ENCODE data around the gene CHMP6. TPM values are rescaled to one million over a fixed set of nuclear protein-coding genes. Genes with fewer than 3 reads are reported as not detected.

Gene CHMP6
- total and polyA plus RNA-seq, 9 of the 15 experiments (the other 6 are each of a cell fraction or from before 2014, with no cell fraction given): 0.25 to 30.4 (median 13.4) TPM

- TF ChIP-seq RERE (CRISPR knock-in tag; IDR thresholded peaks at IDR 0.05; ENCODE audit: borderline replicate concordance): no peak
- peak; percentile 47; the same call in 1 of the 2 replicates for TF ChIP-seq JUND (IDR thresholded peaks at IDR 0.05; ENCODE audit: borderline replicate concordance, low read depth, low read length)
- peak; percentile 70; the same call in 2 of the 3 replicates for TF ChIP-seq JUND (tag; IDR thresholded peaks at IDR 0.05; ENCODE audit: borderline replicate concordance, low read depth, low read length)
- TF ChIP-seq ZNF609 (CRISPR knock-in tag; IDR thresholded peaks at IDR 0.05; ENCODE audit: borderline replicate concordance): no peak
- no peak for TF ChIP-seq EWSR1 (IDR thresholded peaks at IDR 0.05; ENCODE audit: borderline replicate concordance, low read depth, partially characterized antibody)
- TF ChIP-seq KLF13 (tag; IDR thresholded peaks at IDR 0.05; ENCODE audit: borderline replicate concordance, low read depth): no peak
- TF ChIP-seq SOX6 (IDR thresholded peaks at IDR 0.05): peak; percentile 79
- TF ChIP-seq DIDO1 (tag; IDR thresholded peaks at IDR 0.05; ENCODE audit: low read depth): no peak
- no peak for TF ChIP-seq ZNF3 (CRISPR knock-in tag; IDR thresholded peaks at IDR 0.05)
- peak; percentile 84 for TF ChIP-seq POLR2B (IDR thresholded peaks at IDR 0.05; ENCODE audit: low read depth, partially characterized antibody)
- no peak for TF ChIP-seq ZC3H8 (IDR thresholded peaks at IDR 0.05)
- TF ChIP-seq FUS (optimal IDR thresholded peaks at IDR 0.05; ENCODE audit: low read depth, low read length): no peak
- TF ChIP-seq ATF3 (IDR thresholded peaks at IDR 0.05): 0 out of 2 replicates have a peak, but pooled peaks have one; percentile 2
- TF ChIP-seq ATF3 (CRISPR knock-in tag; conservative IDR thresholded peaks at IDR 0.05): no peak
- no peak for TF ChIP-seq RBBP5 (IDR thresholded peaks at IDR 0.05; ENCODE audit: borderline replicate concordance, insufficient read depth, low read length, poor library complexity, severe bottlenecking)
These were observed 26.6 kb downstream of the CHMP6 start (continued) for GRCh38 chr17:81018044-81018802.
